G401.6 (cell line): ENCODE measurements around the gene OR2AJ1.

Experiments used
- FAIRE-seq: peaks from 2 replicates; lab custom pipeline; 2012; peaks lifted over from hg19 to GRCh38; lab: Jason Lieb, UNC

The OR2AJ1 gene

DNA sequence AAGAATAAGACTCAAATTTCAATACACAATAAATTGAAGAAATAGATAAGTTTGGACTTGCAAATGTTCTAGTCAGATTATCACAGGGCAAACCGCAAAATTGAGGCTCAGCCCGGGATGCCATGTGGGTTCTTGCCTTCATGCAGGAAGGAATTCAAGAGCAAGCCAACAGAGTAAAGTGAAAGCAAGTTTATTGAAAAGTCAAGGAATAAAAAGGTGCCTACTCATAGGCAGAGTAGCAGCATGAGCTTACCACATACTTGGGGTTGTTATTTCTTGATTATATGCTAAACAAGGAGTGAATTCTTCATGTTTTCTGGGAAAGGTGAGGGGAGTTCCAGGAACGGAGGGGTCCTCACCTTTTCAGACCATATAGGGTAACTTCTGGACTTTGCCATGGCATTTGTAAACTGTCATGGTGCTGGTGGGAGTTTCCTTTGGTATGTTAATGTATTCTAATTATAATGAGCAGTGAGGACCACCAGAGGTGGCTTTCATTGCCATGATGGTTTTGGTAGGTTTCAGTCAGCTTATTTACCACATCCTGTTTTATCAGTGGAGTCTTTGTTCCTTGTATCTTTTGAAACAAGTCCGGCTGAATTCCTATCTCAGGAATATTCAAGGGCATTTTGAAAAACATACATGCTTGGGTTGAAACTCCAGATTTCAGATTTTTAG is 38.4 kb downstream of the OR2AJ1 start:
- no peak for FAIRE-seq

DNA sequence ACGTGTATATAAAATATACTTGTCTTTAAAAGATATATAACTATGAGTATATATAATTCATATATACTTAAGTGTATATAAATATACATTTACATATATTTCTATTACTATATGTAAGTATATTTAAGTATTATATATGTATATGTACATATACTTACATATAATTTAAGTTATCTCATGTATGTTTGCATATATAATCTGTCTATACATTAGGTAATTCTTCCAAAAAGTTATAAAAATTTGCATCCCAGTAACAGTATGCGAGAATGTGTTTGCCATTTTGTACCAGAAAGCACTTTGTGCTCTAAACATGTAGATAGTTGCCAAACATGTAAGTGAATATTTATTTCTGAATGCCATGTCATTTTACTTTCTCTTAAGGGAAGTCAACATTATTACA is 40.2 kb downstream of the OR2AJ1 start, which contains the start of gene OR2AK2:
OR2AK2 (plus strand) TSS at position 301 of the 400 bp plus-strand sequence. CDS start 144 bp downstream, outside the sequence.
- peak; percentile 90 for FAIRE-seq

DNA sequence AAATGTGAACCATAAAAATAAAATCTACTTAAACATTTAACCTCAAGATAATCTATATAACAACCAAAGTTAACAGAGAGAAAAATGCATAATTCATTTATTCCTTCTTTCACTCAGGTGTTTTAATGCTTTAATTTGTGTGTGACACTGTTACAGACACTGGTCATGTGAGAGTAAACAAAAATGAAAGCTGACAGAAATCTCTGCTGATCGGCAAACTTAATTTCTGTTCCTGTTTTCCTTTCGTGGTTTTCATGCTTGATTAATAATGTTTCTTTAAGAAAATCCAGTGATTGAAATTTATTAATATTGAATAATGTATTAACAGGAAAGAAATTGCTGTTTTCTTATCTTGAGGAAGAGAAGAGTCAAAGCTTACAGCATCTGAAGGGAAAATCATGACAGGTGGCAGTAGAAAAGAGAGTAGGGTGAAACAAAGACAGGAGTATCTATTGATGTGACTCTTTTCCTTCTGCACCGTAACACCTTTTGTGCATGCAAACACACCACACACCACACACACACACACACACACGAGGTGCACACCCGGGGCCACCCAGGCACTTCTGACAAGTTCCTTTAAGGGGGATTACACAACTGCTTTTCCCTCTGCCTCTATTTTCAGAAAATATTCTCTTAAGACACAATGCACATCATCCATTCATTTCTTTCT is 42.0 kb downstream of the OR2AJ1 start:
- FAIRE-seq, result no peak
